ENCODE measurements around the gene ALG1.
"Not testable (repeated sequence)": the region's sequence is repeated elsewhere in the genome, so short reads cannot be mapped to it uniquely, and the experiment has no call there.

Gene ALG1

DNA sequence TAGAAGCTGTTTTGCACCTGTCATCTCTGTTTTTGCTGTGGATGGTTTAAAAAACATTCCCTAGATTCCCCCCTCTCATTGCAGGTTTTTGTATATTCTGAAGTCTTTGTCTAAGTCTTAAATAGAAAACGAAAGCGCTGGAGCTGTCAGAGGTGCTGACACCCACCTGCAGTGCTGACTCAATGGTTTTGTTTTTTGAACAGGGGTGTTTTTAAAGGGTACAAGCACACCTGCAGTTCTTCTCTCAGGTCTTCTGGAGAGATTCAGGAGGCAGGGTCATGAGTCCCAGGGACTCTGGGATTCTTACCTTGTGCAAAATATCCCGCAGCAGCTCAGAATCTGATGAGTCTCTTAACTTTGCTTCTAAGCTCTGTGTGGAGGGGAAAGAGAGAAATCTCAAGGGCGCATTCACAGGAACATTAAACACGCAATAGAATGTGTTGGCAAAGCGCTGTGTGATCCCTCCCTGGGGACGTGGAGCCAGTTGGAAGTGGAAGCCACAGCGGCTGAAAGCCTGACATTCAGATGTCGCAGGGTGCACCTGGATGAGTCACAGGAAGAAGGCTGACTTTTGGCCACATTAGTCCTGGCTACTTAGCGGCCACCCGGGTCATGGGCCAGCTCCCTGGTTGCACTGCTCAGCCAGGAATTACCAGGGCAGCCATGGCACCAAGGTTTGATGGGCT lies 23.6 kb downstream of the ALG1 start:
- H3K4me3 ChIP-seq (ENCODE audit: low read depth, low read length) = not testable (repeated sequence)

DNA sequence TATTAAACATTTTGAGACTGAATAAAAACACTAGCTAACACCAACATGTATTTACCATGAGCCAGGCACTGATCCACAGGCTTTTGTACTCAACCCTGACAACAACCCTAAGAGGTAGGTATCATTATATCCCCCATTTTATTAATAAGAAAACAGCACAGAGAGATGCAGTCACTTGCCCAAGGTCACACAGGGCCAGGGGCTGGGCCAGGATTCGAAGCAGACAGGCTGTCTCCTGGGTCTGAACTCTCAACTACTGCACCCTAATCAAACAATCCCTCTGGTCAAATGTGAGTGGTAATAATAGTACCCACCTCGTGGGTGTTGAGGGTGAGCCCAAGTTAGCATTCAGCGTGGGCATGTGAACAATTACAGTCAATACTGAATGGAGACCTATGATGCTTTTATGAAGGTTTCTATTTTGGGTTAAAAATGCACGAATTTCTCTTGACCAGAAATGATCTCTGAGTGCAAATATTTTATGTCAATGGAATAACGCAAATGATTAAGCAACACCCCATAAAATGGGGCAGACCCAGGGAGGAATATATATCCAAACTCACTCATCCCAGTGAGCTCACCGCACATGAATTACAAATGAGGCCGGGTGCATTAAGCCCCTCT lies 24.9 kb downstream of the ALG1 start:
- peak overlapping the region; percentile 71 for H3K4me3 ChIP-seq (ENCODE audit: low read depth, low read length)

DNA sequence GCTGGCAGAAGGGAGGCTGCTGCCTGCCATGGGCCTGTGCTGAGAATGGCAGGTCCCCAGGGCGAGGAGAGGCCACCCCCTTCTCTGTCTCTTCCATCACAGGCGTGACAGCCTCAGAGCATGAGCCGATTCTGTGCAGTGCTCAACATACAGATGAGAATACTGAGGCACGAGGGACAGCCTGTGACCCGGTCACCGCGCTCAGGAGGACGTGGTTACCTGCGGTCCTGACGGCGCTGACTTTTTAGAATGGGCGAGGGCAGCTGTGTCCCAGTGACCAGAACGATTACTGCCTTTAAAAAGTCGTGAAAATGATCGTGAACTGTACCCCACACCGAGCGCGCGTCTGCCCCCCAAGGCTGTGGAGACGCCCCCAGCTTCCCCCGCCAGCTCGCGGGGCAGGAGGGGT lies 25.4 kb downstream of the ALG1 start:
- H3K4me3 ChIP-seq (ENCODE audit: low read depth, low read length) = peak overlapping the region; percentile 71

DNA sequence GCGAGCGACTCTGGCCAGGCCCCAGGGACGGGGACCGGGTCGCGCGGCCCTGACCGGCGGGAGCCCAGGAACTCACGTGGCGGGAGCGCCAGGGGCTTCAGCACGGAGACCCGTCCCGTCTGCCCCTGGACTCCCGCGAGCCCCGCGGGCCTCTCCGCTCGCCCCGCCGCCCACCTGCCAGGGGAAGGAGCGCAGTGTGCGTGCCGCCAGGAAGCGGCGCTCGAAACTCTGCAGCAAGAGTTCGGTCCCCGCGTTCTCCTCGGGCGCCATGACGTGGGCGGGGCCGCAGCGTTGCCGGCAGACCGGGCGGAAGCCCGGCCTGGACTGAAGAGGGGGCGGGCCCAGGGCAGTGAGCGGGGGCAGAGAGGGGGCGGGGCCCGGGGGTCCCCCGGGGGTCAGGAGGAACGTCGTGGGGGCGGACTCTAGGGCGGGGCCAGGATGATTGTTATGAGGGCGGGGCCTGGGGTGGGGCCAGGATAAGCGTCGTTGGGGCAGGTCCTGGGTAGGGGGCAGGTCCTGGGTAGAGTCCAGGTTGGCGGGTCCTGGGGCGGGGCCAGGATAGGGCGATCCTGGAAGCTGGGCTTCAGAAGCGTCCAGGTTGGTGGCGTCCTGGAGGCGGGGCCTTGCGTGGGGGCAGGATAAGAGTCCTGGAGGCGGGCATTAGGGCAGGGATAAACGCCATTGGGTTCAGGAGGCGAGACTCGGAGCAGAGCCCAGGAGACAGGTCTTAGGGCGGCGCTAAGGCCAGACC lies 26.0 kb downstream of the ALG1 start, which contains the start of gene EEF2KMT:
EEF2KMT (minus strand) TSS at position 326 of the 751 bp plus-strand sequence; CDS start at position 270, 56 bp downstream.
- H3K4me3 ChIP-seq (ENCODE audit: low read depth, low read length) = peak within 1 kb of the TSS; percentile 71

DNA sequence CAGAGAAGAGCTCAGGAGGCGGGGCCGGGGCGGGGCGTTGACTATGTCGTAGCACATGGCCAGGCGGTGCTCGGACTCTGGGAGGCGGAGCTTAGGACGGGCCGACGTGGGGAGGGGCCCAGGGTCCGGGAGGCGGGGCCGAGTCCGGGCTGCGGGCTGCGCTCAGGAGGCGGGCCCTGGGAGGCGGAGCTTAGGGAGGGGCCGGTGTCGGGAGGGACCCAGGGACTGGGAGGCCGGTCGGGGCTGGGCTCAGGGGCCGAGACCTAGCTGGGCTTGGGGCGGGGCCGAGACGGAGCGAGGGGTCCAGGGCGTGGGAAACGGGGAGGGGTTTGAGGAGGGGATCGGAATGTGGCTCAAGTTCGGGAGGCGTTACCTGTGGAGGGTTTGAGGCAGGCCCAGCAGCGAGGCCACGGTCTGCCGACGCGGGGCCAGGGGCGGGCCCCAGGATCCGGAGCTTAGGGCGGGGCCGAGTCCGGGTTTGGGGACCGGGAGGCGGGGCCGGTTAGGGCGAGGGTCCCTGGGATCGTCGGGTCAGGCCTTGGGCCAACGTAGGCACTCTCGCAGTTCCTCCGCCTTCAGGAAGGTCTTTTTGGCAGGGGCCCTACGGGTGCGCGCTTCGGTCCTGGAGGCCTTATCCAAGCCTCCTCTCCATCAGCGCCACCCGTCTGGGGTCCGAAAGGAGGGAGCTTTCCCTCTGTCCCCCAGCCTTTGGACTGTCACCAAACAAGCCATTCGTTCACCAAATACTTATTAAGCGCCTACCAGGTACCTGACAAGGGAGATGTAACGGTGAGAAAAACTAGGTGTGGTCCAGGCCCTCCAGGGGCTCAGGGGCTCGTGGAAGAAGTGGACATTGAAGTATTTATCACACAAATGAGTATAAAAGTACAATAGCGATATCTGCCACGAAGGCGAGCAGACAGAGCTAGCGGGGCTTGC lies 26.8 kb downstream of the ALG1 start:
- H3K4me3 ChIP-seq (ENCODE audit: low read depth, low read length) = peak overlapping the region; percentile 54

DNA sequence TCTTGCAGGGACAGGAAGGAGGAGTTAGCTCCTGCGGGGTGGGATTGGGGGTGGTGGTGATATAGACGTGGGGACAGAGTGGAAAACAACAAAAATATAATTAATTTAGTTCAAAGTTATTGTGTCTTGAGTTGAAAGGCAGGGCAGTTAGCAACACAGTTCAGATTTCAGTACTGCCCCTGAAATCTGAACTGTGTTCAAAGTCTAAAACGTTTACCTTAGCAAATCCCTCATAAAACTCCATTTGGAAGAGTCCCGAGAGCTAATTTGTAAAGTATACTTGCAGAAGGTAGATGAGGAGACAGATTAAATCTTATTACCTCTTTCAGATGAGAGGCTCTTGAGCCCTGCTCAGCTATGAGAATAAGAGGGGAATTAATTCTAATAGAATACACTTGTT lies 27.5 kb downstream of the ALG1 start:
- H3K4me3 ChIP-seq (ENCODE audit: low read depth, low read length) = not testable (repeated sequence)

DNA sequence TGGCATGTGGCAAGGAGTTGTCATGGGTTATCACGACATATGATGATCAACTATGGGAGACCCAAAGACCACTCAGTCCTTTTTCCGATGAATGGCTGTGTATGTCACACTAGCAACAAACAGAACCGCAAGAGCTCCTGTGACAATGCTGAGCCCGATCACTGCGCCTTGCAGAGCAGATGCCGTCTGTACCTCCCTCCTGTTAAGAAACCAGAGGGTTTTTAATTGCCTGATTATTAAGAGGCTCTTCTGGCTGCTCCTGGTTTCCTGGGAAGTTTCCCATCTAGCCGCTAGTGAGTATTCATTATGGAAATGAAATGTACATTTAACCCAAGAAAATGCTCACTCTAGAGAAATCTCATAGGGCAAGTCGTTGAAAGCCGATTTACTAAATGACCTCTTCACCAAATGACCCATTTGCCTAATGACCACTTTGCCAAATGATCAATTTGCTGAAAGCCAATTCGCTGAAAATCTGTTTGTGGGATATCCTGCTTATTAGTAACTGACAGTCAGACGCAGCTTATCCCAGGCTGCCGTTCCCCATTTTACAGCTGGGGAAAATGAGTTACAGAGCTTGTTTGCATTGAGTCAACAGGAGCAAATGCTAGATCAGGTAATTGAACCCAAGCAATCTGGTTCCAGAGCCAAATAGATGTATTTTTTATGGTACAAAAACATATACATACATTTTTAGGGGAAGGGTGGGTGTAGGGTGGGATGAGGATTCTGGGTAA lies 31.8 kb downstream of the ALG1 start:
- not testable (repeated sequence) for H3K4me3 ChIP-seq (ENCODE audit: low read depth, low read length)

DNA sequence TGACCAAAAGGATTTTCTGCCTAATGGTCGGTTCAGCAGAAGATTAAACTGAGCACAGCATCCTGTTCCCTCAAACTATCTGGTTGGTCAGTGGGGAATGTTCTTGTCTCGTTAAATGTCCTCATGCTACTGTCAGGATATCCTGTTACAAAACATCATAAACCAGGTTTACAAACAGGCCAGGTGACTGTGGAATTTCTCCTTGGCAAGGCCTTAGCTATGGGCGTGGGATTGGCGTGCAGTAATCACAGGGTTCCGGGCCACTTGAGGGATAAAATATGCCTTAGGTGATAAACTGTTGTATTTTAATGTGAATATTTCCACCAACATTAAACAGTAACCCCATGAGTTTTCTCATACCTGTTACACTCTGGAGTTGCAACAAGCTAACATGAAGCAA lies 33.4 kb downstream of the ALG1 start:
- H3K4me3 ChIP-seq (ENCODE audit: low read depth, low read length) = not testable (repeated sequence)

DNA sequence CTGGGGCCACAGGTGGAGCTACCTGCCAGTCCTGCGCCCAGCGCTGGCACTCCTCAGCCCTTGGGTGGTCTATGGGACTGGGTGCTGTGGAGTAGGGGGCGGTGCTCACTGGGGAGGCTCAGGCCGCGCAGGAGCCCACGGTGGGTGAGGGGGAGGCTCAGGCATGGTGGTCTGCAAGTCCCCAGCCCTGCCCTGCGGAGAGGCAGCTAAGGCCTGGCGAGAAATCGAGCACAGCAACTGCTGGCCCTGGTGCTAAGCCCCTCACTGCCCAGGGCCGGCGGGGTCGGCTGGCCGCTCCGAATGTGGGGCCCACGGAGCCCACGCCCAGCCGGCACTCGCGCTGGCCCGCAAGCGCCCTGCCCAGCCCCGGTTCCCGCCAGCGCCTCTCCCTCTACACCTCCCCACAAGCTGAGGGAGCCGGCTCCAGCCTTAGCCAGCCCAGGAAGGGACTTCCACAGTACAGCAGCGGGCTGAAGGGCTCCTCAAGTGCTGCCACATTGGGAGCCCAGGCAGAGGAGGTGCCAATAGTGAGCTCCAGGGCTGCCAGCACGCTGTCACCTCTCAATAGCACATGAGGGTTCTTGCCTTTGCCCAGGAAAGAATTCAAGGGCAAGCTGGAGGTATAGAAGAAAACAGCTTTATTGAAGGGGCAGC lies 37.0 kb downstream of the ALG1 start:
- no peak overlapping the region for H3K4me3 ChIP-seq (ENCODE audit: low read depth, low read length)
- TF ChIP-seq, protein P1, sequence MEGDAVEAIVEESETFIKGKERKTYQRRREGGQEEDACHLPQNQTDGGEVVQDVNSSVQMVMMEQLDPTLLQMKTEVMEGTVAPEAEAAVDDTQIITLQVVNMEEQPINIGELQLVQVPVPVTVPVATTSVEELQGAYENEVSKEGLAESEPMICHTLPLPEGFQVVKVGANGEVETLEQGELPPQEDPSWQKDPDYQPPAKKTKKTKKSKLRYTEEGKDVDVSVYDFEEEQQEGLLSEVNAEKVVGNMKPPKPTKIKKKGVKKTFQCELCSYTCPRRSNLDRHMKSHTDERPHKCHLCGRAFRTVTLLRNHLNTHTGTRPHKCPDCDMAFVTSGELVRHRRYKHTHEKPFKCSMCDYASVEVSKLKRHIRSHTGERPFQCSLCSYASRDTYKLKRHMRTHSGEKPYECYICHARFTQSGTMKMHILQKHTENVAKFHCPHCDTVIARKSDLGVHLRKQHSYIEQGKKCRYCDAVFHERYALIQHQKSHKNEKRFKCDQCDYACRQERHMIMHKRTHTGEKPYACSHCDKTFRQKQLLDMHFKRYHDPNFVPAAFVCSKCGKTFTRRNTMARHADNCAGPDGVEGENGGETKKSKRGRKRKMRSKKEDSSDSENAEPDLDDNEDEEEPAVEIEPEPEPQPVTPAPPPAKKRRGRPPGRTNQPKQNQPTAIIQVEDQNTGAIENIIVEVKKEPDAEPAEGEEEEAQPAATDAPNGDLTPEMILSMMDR (IDR thresholded peaks at IDR 0.05; ENCODE audit: low read depth, low read length) = no peak

DNA sequence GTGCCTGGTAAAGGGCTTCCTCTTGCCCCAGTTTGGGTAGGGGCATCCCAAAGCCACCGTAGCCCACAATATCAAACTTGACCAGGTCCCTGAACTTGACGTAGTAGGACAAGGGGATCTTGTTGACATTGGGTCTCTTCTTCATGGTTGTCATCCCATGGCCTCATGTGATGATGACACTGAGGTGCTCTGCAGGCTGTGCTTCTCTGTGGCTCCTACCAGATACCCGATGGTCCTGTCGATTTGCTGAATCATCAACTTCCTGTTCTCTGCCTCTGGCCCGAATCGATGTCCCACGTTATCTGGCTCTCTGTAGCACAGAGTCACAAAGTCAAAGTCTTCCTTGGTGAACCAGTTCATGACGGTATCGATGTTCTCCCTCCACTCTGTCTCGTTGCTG lies 39.3 kb downstream of the ALG1 start:
- H3K4me3 ChIP-seq (ENCODE audit: low read depth, low read length) = not testable (repeated sequence)

DNA sequence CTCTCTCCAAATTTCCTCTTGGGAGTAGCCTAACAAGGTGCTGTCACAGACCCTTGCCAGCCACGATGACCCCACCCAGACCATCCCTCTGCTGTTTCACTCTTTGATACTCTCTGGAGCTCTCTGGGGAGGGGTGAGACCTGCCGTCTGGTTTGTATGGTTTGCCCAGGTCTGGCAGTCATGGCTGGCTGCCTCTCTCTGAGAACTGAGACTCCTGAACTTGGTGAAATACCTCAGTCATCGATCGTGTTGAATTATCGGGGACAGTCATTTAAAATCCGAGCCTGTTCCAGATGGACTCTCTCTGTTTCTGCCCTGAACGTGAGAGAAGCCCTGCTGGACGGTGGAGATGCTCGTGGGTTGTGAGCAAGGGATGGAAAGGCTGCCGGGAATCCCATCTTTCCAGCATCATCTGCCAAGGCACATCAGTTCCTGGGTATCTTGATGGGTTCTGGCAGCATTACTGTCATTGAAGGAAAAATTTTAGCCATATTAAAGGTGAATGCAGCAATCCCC lies 45.2 kb downstream of the ALG1 start:
- not testable (repeated sequence) for H3K4me3 ChIP-seq (ENCODE audit: low read depth, low read length)

DNA sequence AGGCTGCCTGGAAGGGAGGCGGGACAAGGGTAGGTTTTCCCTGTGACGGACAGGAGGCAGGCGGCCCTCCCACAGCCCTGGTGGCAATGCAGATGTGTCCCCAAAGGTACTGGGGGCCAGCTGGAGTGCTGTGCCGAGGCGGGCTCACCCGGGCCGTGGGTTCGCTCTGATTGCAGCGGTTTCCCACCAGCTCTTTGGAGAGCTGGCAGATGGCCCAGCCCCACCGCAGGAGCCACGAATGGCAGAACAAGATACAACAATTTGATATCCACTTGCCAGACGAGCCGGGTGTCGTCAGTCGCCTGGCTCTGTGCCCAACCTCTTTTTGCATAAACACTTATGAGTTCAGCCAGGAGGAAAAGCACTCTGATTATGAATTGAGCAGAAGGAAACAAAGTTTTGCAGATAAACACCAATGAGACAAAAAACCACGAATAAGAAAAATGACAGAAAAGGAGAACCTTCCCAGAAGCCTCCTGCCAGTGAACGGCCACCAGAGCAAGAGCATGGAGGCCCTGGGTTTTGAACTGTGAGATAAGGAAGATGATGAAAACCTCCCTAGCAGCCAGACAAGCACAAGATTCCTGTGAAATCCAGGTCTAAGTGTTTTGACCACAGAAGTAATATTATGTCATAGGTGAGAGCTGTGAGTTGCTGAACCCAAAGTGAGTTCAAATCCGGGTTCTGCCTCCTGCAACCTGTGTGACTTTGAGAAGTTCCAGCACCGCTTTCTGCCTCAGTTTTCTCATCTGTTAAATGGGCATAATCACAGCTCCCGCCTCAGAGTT lies 45.9 kb downstream of the ALG1 start:
- H3K4me3 ChIP-seq (ENCODE audit: low read depth, low read length) = not testable (repeated sequence)

DNA sequence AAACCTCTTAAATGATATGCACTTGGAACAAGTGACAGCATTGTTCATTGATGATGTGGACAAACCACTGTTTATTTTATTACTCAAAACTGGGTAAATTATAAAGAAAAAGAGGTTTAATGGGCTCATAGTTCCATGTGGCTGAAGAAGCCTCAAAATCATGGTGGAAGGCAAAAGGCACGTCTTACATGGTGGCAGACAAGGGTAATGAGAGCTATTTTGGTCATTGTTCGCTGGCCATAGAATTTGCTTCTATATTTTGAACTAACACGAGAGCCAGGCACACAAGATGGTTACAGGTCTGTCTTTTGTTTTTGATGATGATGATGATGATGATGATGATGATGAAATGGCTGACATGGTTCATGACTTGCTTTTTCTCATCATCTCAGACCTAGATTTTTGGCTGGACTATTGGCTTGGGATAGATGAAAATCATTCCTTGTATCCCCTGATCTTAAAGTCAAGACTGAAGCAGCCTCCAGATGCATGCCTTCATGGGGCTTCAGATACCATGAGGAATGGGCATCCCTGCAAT lies 59.9 kb downstream of the ALG1 start:
- not testable (repeated sequence) for H3K4me3 ChIP-seq (ENCODE audit: low read depth, low read length)

DNA sequence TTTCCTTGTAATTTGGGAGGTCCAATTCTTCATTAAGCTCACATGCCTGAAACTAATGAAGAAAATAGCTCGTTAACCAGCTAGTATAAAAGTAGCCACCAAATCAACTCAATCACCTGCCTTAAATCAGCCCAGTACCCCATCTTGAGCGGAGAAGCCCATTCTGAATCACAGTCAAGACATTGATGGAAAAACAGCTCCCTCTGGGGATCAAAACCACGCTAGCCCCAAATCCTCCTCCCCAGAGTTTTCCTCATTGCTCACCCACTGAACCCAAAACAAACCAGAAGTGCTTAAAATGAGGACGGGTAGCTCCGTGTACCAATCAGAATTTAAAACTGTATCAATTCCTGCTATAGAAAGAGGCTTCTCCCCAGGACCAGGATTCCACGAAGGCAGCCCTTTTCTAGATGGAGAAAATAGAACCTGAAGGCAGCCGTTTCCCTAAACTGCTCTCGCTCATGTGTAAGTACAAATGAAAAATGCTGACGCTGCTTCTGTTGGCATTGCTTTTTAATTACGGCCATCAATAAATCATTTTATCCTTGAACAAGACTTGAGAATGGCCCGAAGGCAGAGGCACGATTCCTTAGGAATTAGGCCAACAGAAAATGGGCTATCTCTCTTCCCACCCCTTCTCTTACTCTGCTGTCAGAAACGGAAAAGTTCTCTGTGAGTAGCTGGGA lies 61.4 kb downstream of the ALG1 start:
- not testable (repeated sequence) for H3K4me3 ChIP-seq (ENCODE audit: low read depth, low read length)

DNA sequence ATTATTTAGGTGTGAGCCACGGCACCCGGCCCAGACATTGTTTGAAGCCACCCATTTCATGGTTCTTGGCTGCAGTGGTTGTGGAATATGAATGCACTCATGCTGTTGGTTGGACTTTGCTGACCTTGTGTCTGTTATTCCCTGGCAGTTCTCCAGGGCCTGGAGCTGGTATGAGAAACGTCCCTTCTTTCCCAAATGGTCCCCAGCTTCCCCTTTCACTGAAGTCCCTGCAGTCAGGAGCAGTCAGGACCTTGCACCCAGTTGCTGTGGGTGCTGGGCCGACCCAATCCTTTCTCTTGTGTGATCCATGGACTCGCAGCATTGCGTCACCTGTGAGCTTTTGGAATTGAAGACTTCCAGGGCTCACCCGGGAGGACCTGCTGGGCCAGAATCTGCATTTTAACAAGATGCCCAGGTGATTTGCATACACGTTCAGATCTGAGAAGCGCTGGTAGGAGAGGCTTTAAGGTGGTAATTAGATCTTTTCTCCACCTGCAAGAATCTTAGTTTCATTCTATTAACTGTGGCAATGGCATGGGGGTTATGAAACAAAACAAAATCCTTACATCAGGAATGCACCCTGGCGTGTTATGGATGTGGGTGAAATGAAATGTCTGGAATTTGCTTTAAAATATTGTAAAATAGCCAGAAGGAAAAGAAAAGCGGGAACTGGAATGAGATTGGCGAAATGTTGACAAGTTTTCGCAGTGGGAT lies 63.3 kb downstream of the ALG1 start:
- H3K4me3 ChIP-seq (ENCODE audit: low read depth, low read length) = not testable (repeated sequence)

All from WI38 (cell line).